ENCODE results near the gene UTP14C. TPM values are rescaled to one million over a fixed set of nuclear protein-coding genes. Genes with fewer than 3 reads are reported as not detected.

Gene UTP14C
- total RNA-seq, 1 donor from 2014 or later: 5.9 TPM

DNA sequence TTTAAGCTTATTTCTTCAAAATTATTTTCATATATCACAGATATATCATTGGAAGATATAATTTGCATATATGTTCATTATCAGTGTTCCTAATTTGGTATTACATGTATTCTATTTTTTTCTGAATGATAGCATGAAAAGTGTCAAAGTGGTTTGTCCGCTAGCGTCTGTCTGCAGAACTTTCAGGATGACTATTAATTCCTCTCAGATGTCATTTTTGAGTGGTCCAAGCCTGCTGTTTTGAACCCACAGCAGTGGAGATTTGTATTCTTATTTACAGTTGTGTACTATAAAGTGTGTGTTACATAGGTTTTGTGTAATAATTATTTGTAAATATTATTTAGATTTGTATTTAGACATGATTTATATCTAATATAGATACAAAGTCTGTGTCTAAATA is 8.5 kb downstream of the UTP14C start:
- H3K36me3 ChIP-seq: peaks cover 0 to 4% of the 10 kb centered on the region in 2 donors
- intact Hi-C loops (cut with DNase I): no loop called here
- no peaks in the 10 kb centered on the region for H3K27me3 ChIP-seq
- no peaks in the 10 kb centered on the region for H3K9me3 ChIP-seq
- no peak overlapping the region for H3K4me3 ChIP-seq
- TF ChIP-seq, protein P1, sequence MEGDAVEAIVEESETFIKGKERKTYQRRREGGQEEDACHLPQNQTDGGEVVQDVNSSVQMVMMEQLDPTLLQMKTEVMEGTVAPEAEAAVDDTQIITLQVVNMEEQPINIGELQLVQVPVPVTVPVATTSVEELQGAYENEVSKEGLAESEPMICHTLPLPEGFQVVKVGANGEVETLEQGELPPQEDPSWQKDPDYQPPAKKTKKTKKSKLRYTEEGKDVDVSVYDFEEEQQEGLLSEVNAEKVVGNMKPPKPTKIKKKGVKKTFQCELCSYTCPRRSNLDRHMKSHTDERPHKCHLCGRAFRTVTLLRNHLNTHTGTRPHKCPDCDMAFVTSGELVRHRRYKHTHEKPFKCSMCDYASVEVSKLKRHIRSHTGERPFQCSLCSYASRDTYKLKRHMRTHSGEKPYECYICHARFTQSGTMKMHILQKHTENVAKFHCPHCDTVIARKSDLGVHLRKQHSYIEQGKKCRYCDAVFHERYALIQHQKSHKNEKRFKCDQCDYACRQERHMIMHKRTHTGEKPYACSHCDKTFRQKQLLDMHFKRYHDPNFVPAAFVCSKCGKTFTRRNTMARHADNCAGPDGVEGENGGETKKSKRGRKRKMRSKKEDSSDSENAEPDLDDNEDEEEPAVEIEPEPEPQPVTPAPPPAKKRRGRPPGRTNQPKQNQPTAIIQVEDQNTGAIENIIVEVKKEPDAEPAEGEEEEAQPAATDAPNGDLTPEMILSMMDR (IDR thresholded peaks at IDR 0.05): no peak
- TF ChIP-seq POLR2A (IDR thresholded peaks at IDR 0.05) (no peak), POLR2AphosphoS5 (IDR thresholded peaks at IDR 0.05; ENCODE audit: insufficient read depth in 1 of 2, low read depth in 1 of 2) (no peak)
- no peak for DNase-seq (ENCODE audit: extremely low spot score in 2 of 2)
- no peaks in the 10 kb centered on the region for H3K4me1 ChIP-seq
- H3K27ac ChIP-seq: no peak overlapping the region

DNA sequence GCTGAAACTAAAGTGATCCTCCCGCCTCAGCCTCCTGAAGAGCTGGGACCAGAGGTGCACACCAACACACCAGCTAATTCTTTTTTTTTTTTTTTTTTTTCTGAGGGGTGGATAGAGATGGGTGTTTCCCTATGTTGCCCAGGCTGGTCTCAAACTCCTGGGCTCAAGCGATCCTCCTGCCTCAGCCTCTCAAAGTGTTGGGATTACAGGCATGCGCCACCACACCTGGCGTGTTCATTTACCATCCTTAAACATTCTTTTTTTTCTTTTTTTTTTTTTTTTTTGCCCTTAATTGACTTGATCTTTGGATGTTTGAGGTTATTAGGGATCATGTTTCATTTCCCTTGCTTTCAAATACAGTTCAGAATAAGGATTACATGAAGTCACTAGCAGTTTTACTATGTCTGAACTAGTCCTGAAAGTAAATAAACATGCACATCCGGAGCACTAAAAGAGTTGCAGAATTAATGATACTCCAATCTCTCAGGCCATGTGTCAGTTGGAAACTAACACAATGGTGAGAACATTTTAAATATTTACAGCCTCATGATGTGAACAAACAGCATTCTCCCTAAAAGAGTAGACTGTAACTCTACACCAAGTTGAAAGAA is 10.2 kb downstream of the UTP14C start:
- DNase-seq (ENCODE audit: extremely low spot score in 2 of 2): no peak
- H3K9me3 ChIP-seq: no peaks in the 10 kb centered on the region
- no peaks in the 10 kb centered on the region for H3K27me3 ChIP-seq
- TF ChIP-seq, protein P1 (IDR thresholded peaks at IDR 0.05): no peak
- no peak for TF ChIP-seq POLR2A (IDR thresholded peaks at IDR 0.05)
- TF ChIP-seq POLR2AphosphoS5 (IDR thresholded peaks at IDR 0.05; ENCODE audit: insufficient read depth in 1 of 2, low read depth in 1 of 2): no peak
- no peak overlapping the region for H3K4me3 ChIP-seq
- intact Hi-C loops (cut with DNase I): no loop called here
- no peaks in the 10 kb centered on the region for H3K36me3 ChIP-seq
- no peaks in the 10 kb centered on the region for H3K4me1 ChIP-seq
- H3K27ac ChIP-seq: no peak overlapping the region

DNA sequence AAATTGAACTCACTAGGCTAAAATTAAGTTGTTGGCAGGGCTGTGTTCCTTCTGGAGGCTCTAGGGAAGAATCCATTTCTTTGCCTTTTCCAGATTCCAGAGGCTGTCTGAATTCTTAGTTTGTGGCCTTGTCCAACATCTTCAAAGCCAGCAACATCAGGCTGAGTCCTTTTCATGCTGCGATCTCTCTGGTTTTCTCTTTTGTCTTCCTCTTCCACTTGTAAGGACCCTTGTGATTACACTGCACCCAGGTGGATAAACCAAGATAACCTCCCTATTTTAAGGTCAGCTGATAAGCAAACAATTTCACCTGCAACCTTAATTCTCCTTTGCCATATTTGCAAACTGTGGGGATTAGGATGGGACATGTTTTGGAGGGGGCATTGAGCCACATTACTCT is 11.5 kb downstream of the UTP14C start:
- Histone ChIP-seq H3K9me3 (no peaks in the 10 kb centered on the region), H3K4me3 (no peak overlapping the region), H3K27ac (no peak overlapping the region), H3K27me3 (no peaks in the 10 kb centered on the region), H3K4me1 (no peaks in the 10 kb centered on the region), H3K36me3 (no peaks in the 10 kb centered on the region)
- DNase-seq (ENCODE audit: extremely low spot score in 2 of 2): no peak
- intact Hi-C loops (cut with DNase I): no loop called here
- TF ChIP-seq POLR2AphosphoS5 (IDR thresholded peaks at IDR 0.05; ENCODE audit: insufficient read depth in 1 of 2, low read depth in 1 of 2) (no peak), POLR2A (IDR thresholded peaks at IDR 0.05) (no peak)
- TF ChIP-seq, protein P1 (IDR thresholded peaks at IDR 0.05): no peak

DNA sequence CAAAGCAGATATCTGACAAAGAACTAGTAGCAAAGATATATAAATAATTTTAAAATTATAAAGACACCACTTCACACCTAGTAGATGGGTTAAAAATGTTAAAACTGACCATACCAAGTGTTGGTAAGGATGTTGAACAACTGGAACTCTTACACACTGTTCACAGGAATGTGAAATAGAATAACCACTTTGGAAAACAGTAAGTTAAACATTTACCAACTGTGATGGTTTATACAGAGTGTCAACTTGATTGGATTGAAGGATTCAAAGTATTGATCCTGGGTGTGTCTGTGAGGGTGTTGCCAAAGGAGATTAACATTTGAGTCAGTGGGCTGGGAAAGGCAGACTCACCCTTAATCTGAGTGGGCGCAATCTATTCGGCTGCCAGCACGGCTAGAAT is 19.2 kb downstream of the UTP14C start:
- Histone ChIP-seq H3K4me1 (no peaks in the 10 kb centered on the region), H3K4me3 (no peak overlapping the region), H3K27me3 (no peaks in the 10 kb centered on the region), H3K27ac (no peak overlapping the region), H3K9me3 (no peaks in the 10 kb centered on the region), H3K36me3 (no peaks in the 10 kb centered on the region)
- DNase-seq (ENCODE audit: extremely low spot score in 2 of 2): no peak
- intact Hi-C loops (cut with DNase I): no loop called here
- TF ChIP-seq, protein P1 (IDR thresholded peaks at IDR 0.05): no peak
- TF ChIP-seq POLR2AphosphoS5 (IDR thresholded peaks at IDR 0.05; ENCODE audit: insufficient read depth in 1 of 2, low read depth in 1 of 2): no peak
- no peak for TF ChIP-seq POLR2A (IDR thresholded peaks at IDR 0.05)

DNA sequence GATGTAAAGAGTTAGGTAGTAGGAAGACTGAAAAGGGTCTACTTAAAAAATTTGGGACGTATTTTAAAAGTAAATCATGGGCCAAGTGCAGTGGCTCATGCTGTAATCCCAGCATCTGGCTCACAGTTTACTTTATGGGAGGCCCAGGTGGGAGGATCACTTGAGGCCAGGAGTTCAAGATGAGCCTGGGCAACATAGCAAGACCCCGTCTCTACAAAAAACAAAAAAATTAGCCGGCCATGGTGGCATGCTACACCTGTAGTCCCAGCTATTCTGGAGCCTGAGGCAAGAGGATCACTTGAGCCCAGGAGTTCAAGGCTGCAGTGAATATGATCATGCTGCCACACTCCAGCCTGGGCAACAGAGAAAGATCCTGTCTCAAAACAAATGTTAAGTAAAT is 23.0 kb downstream of the UTP14C start:
- H3K27me3 ChIP-seq: no peaks in the 10 kb centered on the region

More for the DNA sequence above, 23.0 kb downstream of the UTP14C start:
- Histone ChIP-seq H3K4me1 (no peaks in the 10 kb centered on the region), H3K27ac (no peak overlapping the region), H3K4me3 (no peak overlapping the region), H3K36me3 (no peaks in the 10 kb centered on the region), H3K9me3 (no peaks in the 10 kb centered on the region)
- intact Hi-C loops (cut with DNase I): no loop called here
- TF ChIP-seq POLR2A (IDR thresholded peaks at IDR 0.05): no peak
- no peak for DNase-seq (ENCODE audit: extremely low spot score in 2 of 2)

Data from vagina (tissue), 2 donors.